T-helper 2 cell (primary cell): ENCODE data around the gene PTP4A2.
"Not testable (repeated sequence)": the region's sequence is repeated elsewhere in the genome, so short reads cannot be mapped to it uniquely, and the experiment has no call there.

ENCODE experiments used
- DNase-seq, 5 experiments: peaks; one replicate each; pipeline versions ENCODE4 v3.0.0 to v3.0.0-alpha.2; 2012 to 2022

The PTP4A2 gene

GRCh38 chr1:31924839-31925238, 13.3 kb downstream of the PTP4A2 start:
- DNase-seq: no peak

GRCh38 chr1:31923901-31924535, 14.2 kb downstream of the PTP4A2 start:
- DNase-seq: no peak

GRCh38 chr1:31920956-31921355, 17.2 kb downstream of the PTP4A2 start:
- DNase-seq: no peak

- DNase-seq: no peak
Measured at GRCh38 chr1:31919591-31919990, 18.6 kb downstream of the PTP4A2 start.

- no peak for DNase-seq
Measured at GRCh38 chr1:31915438-31915837, 22.7 kb downstream of the PTP4A2 start.

GRCh38 chr1:31913968-31914367, 24.2 kb downstream of the PTP4A2 start:
- no peak for DNase-seq

- peak in 1 of 5 experiments; percentile 67 for DNase-seq
Measured at GRCh38 chr1:31912839-31913239, 25.3 kb downstream of the PTP4A2 start.

- DNase-seq: no peak
Measured at GRCh38 chr1:31911994-31912780, 26.0 kb downstream of the PTP4A2 start.

- peak in 1 of 5 experiments; percentile 75 for DNase-seq
Measured at GRCh38 chr1:31910933-31911332, 27.2 kb downstream of the PTP4A2 start.

GRCh38 chr1:31909691-31910090, 28.5 kb downstream of the PTP4A2 start:
- no peak for DNase-seq

GRCh38 chr1:31906557-31906956, 31.6 kb downstream of the PTP4A2 start:
- DNase-seq: no peak

GRCh38 chr1:31905681-31906080, 32.5 kb downstream of the PTP4A2 start:
- no peak for DNase-seq

- no peak for DNase-seq
Measured at GRCh38 chr1:31905093-31905509, 33.1 kb downstream of the PTP4A2 start.

- no peak for DNase-seq
Measured at GRCh38 chr1:31904339-31905092, 33.7 kb downstream of the PTP4A2 start.

- no peak for DNase-seq
Measured at GRCh38 chr1:31902510-31902860, 35.7 kb downstream of the PTP4A2 start.

- no peak for DNase-seq
Measured at GRCh38 chr1:31901838-31902509, 36.2 kb downstream of the PTP4A2 start.

GRCh38 chr1:31900790-31901189, 37.4 kb downstream of the PTP4A2 start:
- DNase-seq: no peak

GRCh38 chr1:31897526-31898100, 40.6 kb downstream of the PTP4A2 start:
- no peak for DNase-seq

GRCh38 chr1:31895474-31896198, 42.5 kb downstream of the PTP4A2 start:
- DNase-seq: not testable (repeated sequence)

- DNase-seq: peak in 1 of 5 experiments; percentile 93
Measured at GRCh38 chr1:31891280-31891679, 46.9 kb downstream of the PTP4A2 start.

- DNase-seq: no peak
Measured at GRCh38 chr1:31888291-31888690, 49.9 kb downstream of the PTP4A2 start.

GRCh38 chr1:31886866-31887265, 51.3 kb downstream of the PTP4A2 start:
- DNase-seq: no peak
